Measurements from ENCODE around the gene SMAD7.

The SMAD7 gene

GRCh38 chr18:48947092-48947491 is 3.7 kb downstream of the SMAD7 start:
- Histone ChIP-seq H3K4me3 (ENCODE audit: low read length) (peak overlapping the region; percentile 23), H3K27ac (ENCODE audit: low read length) (no peak overlapping the region), H3K36me3 (ENCODE audit: control insufficient read depth, low read depth, low read length) (no peaks in the 10 kb centered on the region)

GRCh38 chr18:48946329-48946835 is 4.4 kb downstream of the SMAD7 start:
- no peak overlapping the region for H3K27ac ChIP-seq (ENCODE audit: low read length)
- peaks cover 39% of the 10 kb centered on the region for H3K27me3 ChIP-seq (ENCODE audit: control insufficient read depth, insufficient read depth, low read length)
- no peaks in the 10 kb centered on the region for H3K36me3 ChIP-seq (ENCODE audit: control insufficient read depth, low read depth, low read length)
- H3K4me3 ChIP-seq (ENCODE audit: low read length): peak overlapping the region; percentile 23
- H3K9me3 ChIP-seq (ENCODE audit: control insufficient read depth, low read depth, low read length): no peaks in the 10 kb centered on the region
- H3K9ac ChIP-seq (ENCODE audit: low read length): no peak overlapping the region
- H3K4me1 ChIP-seq (ENCODE audit: control insufficient read depth, low read depth, low read length): peaks cover 26% of the 10 kb centered on the region

More at GRCh38 chr18:48947092-48947491, 3.7 kb downstream of the SMAD7 start:
- H3K27me3 ChIP-seq (ENCODE audit: control insufficient read depth, insufficient read depth, low read length): peaks cover 39% of the 10 kb centered on the region
- H3K9me3 ChIP-seq (ENCODE audit: control insufficient read depth, low read depth, low read length): no peaks in the 10 kb centered on the region
- no peak overlapping the region for H3K9ac ChIP-seq (ENCODE audit: low read length)
- H3K4me1 ChIP-seq (ENCODE audit: control insufficient read depth, low read depth, low read length): peaks cover 22% of the 10 kb centered on the region

GRCh38 chr18:48945953-48946217 is 4.9 kb downstream of the SMAD7 start:
- Histone ChIP-seq H3K27ac (ENCODE audit: low read length) (no peak overlapping the region), H3K4me1 (ENCODE audit: control insufficient read depth, low read depth, low read length) (peaks cover 31% of the 10 kb centered on the region), H3K4me3 (ENCODE audit: low read length) (no peak overlapping the region), H3K9ac (ENCODE audit: low read length) (no peak overlapping the region), H3K36me3 (ENCODE audit: control insufficient read depth, low read depth, low read length) (no peaks in the 10 kb centered on the region), H3K27me3 (ENCODE audit: control insufficient read depth, insufficient read depth, low read length) (peaks cover 35% of the 10 kb centered on the region), H3K9me3 (ENCODE audit: control insufficient read depth, low read depth, low read length) (no peaks in the 10 kb centered on the region)

- H3K27ac ChIP-seq (ENCODE audit: low read length): no peak overlapping the region
- no peaks in the 10 kb centered on the region for H3K36me3 ChIP-seq (ENCODE audit: control insufficient read depth, low read depth, low read length)
- H3K9ac ChIP-seq (ENCODE audit: low read length): no peak overlapping the region
- H3K27me3 ChIP-seq (ENCODE audit: control insufficient read depth, insufficient read depth, low read length): peaks cover 27% of the 10 kb centered on the region
- no peaks in the 10 kb centered on the region for H3K9me3 ChIP-seq (ENCODE audit: control insufficient read depth, low read depth, low read length)
- peaks cover 38% of the 10 kb centered on the region for H3K4me1 ChIP-seq (ENCODE audit: control insufficient read depth, low read depth, low read length)
- no peak overlapping the region for H3K4me3 ChIP-seq (ENCODE audit: low read length)
Measured at GRCh38 chr18:48944634-48945033, 6.1 kb downstream of the SMAD7 start.

- Histone ChIP-seq H3K27me3 (ENCODE audit: control insufficient read depth, insufficient read depth, low read length) (peaks cover 20% of the 10 kb centered on the region), H3K4me1 (ENCODE audit: control insufficient read depth, low read depth, low read length) (peaks cover 41% of the 10 kb centered on the region), H3K9ac (ENCODE audit: low read length) (no peak overlapping the region), H3K27ac (ENCODE audit: low read length) (no peak overlapping the region), H3K4me3 (ENCODE audit: low read length) (no peak overlapping the region), H3K9me3 (ENCODE audit: control insufficient read depth, low read depth, low read length) (no peaks in the 10 kb centered on the region), H3K36me3 (ENCODE audit: control insufficient read depth, low read depth, low read length) (no peaks in the 10 kb centered on the region)
Measured at GRCh38 chr18:48943736-48944527, 6.8 kb downstream of the SMAD7 start.

GRCh38 chr18:48943333-48943732 is 7.4 kb downstream of the SMAD7 start:
- H3K27me3 ChIP-seq (ENCODE audit: control insufficient read depth, insufficient read depth, low read length): peaks cover 18% of the 10 kb centered on the region
- peaks cover 46% of the 10 kb centered on the region for H3K4me1 ChIP-seq (ENCODE audit: control insufficient read depth, low read depth, low read length)
- no peaks in the 10 kb centered on the region for H3K9me3 ChIP-seq (ENCODE audit: control insufficient read depth, low read depth, low read length)
- H3K27ac ChIP-seq (ENCODE audit: low read length): no peak overlapping the region
- no peak overlapping the region for H3K9ac ChIP-seq (ENCODE audit: low read length)
- H3K4me3 ChIP-seq (ENCODE audit: low read length): no peak overlapping the region
- H3K36me3 ChIP-seq (ENCODE audit: control insufficient read depth, low read depth, low read length): no peaks in the 10 kb centered on the region

- Histone ChIP-seq H3K4me1 (ENCODE audit: control insufficient read depth, low read depth, low read length) (peaks cover 47% of the 10 kb centered on the region), H3K27ac (ENCODE audit: low read length) (no peak overlapping the region), H3K36me3 (ENCODE audit: control insufficient read depth, low read depth, low read length) (no peaks in the 10 kb centered on the region), H3K4me3 (ENCODE audit: low read length) (no peak overlapping the region), H3K9me3 (ENCODE audit: control insufficient read depth, low read depth, low read length) (no peaks in the 10 kb centered on the region), H3K27me3 (ENCODE audit: control insufficient read depth, insufficient read depth, low read length) (peaks cover 12% of the 10 kb centered on the region), H3K9ac (ENCODE audit: low read length) (no peak overlapping the region)
Measured at GRCh38 chr18:48942554-48943261, 8.1 kb downstream of the SMAD7 start.

GRCh38 chr18:48942086-48942485 is 8.7 kb downstream of the SMAD7 start:
- no peak overlapping the region for H3K4me3 ChIP-seq (ENCODE audit: low read length)
- no peak overlapping the region for H3K9ac ChIP-seq (ENCODE audit: low read length)
- no peaks in the 10 kb centered on the region for H3K9me3 ChIP-seq (ENCODE audit: control insufficient read depth, low read depth, low read length)
- H3K27ac ChIP-seq (ENCODE audit: low read length): no peak overlapping the region
- no peaks in the 10 kb centered on the region for H3K36me3 ChIP-seq (ENCODE audit: control insufficient read depth, low read depth, low read length)
- H3K4me1 ChIP-seq (ENCODE audit: control insufficient read depth, low read depth, low read length): peaks cover 53% of the 10 kb centered on the region
- H3K27me3 ChIP-seq (ENCODE audit: control insufficient read depth, insufficient read depth, low read length): peaks cover 6% of the 10 kb centered on the region

GRCh38 chr18:48941672-48942071 is 9.1 kb downstream of the SMAD7 start:
- Histone ChIP-seq H3K9ac (ENCODE audit: low read length) (no peak overlapping the region), H3K36me3 (ENCODE audit: control insufficient read depth, low read depth, low read length) (no peaks in the 10 kb centered on the region), H3K27me3 (ENCODE audit: control insufficient read depth, insufficient read depth, low read length) (peaks cover 1% of the 10 kb centered on the region), H3K4me1 (ENCODE audit: control insufficient read depth, low read depth, low read length) (peaks cover 49% of the 10 kb centered on the region), H3K27ac (ENCODE audit: low read length) (no peak overlapping the region), H3K4me3 (ENCODE audit: low read length) (no peak overlapping the region), H3K9me3 (ENCODE audit: control insufficient read depth, low read depth, low read length) (no peaks in the 10 kb centered on the region)

- no peaks in the 10 kb centered on the region for H3K9me3 ChIP-seq (ENCODE audit: control insufficient read depth, low read depth, low read length)
- H3K9ac ChIP-seq (ENCODE audit: low read length): no peak overlapping the region
- H3K4me3 ChIP-seq (ENCODE audit: low read length): no peak overlapping the region
- H3K27ac ChIP-seq (ENCODE audit: low read length): no peak overlapping the region
- no peaks in the 10 kb centered on the region for H3K36me3 ChIP-seq (ENCODE audit: control insufficient read depth, low read depth, low read length)
- peaks cover 46% of the 10 kb centered on the region for H3K4me1 ChIP-seq (ENCODE audit: control insufficient read depth, low read depth, low read length)
- no peaks in the 10 kb centered on the region for H3K27me3 ChIP-seq (ENCODE audit: control insufficient read depth, insufficient read depth, low read length)
Measured at GRCh38 chr18:48940854-48941611, 9.7 kb downstream of the SMAD7 start.

GRCh38 chr18:48939205-48940097 is 11.3 kb downstream of the SMAD7 start:
- H3K4me3 ChIP-seq (ENCODE audit: low read length): peak overlapping the region; percentile 39
- no peaks in the 10 kb centered on the region for H3K9me3 ChIP-seq (ENCODE audit: control insufficient read depth, low read depth, low read length)
- no peaks in the 10 kb centered on the region for H3K27me3 ChIP-seq (ENCODE audit: control insufficient read depth, insufficient read depth, low read length)
- H3K27ac ChIP-seq (ENCODE audit: low read length): no peak overlapping the region
- peaks cover 43% of the 10 kb centered on the region for H3K4me1 ChIP-seq (ENCODE audit: control insufficient read depth, low read depth, low read length)
- H3K9ac ChIP-seq (ENCODE audit: low read length): peak overlapping the region; percentile 17
- no peaks in the 10 kb centered on the region for H3K36me3 ChIP-seq (ENCODE audit: control insufficient read depth, low read depth, low read length)

Measured in iPS-18a (cell line).